Cerebellar nuclear complex (tissue), 1 donor: Measurements from ENCODE around the gene IFNGR1.
"Not testable (repeated sequence)": the region's sequence is repeated elsewhere in the genome, so short reads cannot be mapped to it uniquely, and the experiment has no call there.

Experiments
- DNase-seq, 2 experiments: peaks; one replicate each; lab custom pipeline; 2025; lab: John Stamatoyannopoulos, UW

Gene IFNGR1

DNA sequence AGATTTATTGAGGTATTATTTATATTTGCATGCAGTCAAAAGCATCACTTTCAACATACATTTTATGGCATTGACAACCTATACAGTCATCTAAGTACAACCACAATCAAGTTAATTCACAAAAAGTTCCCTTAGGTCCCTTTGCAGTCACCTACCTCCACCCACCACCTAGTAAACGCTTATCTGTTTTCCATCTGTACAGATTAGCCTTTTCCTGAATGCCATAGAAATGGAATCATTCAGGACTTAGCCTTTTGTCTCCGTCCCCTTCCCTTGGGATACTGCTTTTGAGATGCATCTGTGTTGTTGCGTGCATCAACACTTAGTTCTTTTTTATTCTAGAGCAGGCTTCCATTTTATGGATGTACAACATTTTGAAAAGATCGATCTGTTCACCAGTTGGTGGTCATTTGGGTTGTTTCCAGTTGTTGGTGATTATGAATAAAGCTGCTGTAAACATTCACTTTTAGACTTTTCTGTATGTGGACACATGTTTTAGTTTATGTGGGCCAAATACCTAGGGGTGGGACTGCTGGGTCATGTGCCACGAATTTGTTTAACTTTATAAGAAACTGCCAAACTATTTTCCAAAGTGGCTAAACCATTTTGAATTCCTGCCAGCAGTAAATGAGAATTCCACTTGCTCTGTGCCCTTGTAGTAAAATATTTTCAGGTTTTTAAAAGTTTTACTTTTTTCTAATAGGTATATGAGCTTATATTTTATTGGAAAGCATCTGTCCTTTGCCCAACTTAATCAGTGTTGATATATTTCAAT, 17.6 kb upstream of the IFNGR1 start:
- no peak for DNase-seq

DNA sequence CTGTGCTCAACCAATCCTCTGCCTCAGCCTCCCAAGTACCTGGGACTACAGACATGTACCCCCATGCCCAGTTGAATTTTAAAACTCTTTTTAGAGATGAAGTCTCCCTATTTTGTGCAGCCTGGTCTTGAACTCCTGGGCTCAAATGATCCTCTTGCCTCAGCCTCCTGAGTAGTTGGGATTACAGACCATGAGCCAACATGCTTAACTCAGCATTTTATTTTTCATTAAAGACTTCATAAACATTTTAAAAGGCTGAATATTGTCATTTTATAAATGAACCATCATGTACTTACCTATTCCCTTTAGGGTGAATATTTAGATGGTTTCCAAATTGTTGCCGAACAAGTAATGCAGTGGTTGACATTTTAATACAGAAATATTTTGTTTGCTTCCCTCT, 16.5 kb upstream of the IFNGR1 start:
- DNase-seq, result no peak

DNA sequence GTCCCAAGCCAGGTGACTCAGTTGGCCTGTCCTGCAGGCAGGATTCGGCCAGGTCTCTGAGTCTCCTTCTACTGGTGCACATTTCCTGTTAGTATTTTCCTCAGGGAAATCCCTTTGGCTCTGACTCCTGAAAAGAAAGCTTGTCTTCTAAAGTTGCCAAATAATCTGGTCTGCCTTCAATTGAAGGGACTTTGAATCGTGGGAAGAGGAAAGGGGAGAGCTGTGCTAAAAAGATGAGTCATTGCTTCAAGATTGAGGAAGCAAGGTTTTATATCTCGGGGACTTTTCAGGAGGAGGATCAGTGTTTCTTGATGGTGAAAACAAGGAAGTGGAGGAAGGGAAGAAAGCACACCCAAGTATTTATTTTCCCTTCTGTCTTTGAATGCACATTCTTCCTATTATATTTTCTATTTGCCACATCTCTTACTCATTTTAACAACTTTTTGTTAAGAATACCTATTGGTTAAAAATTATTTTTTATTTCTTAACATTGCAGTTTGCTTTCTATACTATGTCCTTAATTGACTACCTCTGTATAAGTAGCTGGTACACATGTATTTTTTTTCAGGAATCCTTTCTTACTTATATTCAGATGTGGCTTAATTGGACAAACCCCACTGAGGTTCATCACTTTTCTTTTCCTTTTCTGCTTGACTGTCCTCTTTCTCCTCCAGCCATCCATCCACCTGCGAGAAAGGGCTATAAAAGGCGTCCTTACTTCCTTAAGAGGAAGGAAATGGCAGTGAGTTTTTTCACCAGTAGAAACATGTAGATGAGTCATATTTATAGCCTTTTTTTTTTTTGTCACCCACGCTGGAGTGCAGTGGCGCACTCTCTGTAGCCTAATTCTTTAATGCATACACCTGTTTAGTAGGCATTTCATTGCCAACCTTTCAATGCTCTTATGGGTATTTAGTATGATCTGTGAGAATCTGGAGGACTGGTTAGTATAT, 15.0 kb upstream of the IFNGR1 start:
- DNase-seq, result no peak

DNA sequence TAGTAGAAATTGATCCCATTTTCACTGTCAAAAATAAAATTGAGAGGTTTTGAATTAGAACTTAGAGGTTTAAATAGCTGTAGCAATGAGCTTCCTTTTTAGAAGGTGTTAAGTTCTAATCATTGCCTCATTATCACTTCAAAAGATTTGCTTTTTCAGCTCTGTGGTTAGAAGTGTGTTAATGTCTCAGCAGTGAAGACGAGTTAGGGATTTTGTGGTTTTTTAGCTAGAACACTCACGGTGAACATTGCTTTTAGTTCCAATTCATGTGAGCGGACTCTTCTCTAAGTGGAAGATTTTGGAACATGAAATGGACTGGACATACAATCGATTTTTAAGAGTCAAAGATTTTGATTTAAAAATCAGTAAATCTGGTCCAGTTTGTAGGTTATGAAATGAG, 12.7 kb upstream of the IFNGR1 start:
- no peak for DNase-seq

DNA sequence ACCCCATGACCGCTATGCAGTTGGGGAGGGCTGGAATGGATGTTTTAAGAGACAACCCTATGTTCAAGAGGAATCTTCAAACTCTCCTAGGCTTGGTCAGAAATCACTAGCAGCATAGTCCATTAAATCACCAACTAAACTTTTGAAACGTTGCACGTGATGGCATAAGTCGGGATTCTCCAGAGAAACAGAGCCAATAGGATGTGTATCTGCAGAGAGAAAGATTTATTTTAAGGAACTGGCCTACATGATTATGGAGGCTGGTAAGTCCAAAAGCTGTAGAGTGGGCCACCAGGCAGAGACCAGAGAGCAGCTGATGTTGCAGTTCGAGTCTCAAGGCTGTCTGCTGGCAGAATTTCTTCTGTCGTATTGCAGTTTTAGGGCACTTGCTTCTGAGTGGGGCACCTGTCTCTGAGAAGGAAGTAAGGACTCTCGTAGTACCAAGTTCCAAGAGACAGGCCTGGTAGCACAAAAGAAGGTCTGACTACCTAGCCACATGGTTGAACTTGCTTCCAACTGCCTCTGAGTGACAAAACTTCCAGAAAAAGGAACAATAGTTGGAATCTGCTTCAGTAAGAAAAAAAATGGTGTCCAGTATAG, 11.9 kb upstream of the IFNGR1 start:
- no peak for DNase-seq

DNA sequence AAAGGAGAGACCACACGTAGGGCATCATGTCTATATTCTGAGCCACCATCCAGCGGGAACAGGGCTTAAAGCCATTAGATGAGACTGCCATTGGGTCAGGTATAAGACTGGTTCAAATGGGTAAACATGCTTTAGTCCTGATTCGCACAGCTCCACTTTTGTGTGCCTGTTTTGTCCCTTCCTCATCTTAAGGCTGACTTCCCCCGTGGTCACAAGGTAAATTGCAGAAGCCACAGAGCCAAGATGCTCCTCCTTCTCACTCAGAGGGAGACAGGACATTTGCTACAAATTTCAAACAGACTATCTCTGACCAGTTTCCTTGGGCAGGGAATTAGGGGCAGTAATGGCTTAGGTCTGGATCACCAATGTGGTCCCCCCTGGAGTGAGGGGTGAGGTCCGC, 11.4 kb upstream of the IFNGR1 start:
- DNase-seq, result no peak

DNA sequence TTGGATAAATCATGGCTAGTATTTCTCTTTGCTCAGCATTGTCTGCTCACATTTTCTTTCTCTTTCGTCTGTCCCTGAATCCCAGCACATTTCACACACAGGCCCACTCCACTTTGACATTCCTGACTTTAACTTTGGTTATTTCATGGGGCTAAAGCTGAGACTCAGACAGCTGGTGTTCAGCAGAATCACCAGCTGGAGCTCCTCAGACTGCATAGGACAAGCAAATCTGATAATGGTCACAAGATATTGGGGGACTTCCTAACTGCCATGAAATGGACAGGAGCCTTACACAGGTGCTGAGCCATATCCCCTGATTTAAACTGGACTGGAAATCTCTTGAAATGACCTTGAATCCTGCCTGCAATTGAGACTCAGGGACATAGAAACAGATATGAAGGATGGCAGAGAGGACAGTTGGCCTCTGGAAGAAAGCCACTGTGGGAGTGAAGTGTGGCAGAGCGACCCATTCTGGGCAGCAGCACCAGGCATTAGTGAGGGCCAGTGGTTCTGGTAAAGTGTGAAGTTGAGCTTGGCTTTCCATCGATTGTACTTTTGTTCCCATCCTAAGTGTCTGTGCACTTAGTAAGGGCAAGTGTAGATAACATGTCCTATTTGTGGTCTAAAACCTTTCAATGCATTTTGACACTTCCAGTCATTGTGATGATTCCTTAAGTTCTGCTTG, 10.0 kb upstream of the IFNGR1 start:
- no peak for DNase-seq

DNA sequence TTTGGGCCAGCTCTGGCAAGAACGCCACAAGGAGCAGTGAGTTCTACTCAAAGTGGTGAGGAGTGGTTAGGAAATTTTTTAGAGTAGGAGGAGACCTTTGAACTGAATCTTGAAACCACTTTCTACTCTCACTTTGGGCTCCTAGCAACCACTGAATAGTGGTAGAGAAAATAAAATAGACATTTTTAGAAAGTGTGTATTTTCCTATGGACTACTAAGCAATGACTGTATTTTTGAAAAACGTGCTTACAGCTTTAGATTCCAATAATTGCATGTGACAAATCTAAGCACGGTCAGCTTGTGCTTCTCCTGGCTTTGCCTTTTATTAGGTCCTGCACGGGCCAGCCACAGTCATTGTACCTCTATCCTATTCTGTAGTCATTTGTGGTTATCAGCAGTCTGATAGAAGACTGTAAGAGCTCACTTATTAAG, 8.7 kb upstream of the IFNGR1 start:
- no peak for DNase-seq

DNA sequence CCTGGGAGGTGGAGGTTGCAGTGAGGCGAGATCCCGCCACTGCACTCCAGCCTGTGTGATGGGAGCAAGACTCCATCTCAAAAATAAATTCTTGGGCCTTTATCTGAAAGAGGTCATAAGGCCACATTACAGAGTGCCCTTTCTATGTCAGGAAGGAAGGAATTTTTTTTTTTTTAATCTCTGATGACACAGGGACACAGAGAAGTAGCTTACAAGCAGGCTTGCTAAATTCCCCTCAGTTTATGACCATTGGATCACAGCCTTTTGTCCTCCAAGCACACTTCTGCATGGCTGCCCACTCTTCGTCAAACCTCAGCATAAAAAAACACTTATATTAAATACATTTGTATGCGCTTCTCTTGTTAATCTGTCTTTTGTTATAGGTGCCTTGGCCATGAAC, 7.5 kb upstream of the IFNGR1 start:
- DNase-seq, result no peak

DNA sequence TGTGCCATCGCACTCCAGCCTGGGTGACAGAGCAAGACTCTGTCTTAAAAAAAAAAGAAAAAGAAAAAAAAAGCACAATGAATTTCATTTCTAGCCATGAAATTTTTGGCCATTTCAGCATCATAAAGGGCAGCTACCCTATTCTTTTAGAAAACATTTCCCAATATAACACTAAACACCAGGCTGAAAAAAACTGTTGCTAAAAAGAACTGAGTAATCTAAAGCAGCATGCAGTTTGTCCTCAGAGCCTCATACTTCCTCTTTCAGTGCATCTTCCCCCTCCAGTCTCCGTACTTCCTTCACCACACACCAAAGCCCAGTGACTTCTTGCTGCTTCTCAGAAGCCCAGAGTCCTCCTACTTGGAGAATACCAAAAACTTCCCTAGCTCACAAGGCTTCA, 5.6 kb upstream of the IFNGR1 start:
- no peak for DNase-seq

DNA sequence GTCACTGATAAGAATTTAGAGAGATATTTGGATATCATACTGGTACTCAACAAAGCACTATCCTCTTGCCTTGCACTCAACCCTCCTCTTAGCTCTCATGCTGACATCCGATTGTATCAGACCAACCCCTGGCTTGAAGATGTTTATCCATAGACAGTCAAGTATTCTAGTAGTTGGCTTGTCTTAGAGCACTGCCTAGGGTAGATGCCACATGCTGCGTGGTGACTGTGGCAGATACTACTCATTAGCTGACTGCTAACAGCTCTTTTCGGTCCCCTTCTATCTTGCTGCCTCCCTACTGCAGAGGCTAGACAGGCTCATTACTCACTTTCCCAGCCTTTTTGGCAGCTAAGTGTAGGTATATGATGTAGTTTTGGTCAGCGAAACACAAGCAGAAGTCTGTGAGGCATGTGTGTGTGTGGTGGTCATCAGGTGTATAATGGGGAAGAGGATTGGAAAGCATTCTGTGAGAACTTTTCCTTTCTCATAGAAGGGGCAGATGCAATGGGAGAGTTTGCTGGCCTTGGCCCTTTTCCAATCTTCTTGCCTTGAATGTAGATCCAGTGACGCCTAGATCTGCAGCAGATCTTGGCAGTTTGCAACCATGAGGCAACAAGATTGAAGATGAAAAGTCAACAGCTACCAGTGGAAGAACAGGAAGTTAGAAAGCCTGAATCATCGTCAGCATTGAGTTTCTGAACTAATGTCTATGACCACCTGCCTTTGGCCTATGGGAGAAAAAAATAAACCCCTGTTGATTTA, 4.4 kb upstream of the IFNGR1 start:
- no peak for DNase-seq

DNA sequence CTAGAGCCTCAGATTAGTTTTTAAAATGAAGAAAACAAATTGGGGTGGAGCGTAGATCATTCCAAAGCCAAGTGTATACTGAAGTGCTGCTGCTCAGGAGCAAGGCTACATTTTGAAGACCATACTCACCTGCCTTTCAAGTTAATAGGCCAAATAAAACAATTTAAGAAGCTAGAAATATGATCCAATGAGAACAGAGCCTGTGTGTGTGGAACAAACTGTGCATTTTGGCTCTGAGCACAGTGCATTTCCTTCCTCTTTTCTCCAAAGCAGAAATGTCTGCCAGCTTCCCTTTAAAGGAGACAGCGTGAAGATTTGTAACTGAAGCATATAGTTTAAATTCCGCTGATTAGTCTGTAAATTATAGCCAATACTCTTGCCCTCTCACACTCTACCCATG, 3.2 kb upstream of the IFNGR1 start:
- DNase-seq, result no peak

DNA sequence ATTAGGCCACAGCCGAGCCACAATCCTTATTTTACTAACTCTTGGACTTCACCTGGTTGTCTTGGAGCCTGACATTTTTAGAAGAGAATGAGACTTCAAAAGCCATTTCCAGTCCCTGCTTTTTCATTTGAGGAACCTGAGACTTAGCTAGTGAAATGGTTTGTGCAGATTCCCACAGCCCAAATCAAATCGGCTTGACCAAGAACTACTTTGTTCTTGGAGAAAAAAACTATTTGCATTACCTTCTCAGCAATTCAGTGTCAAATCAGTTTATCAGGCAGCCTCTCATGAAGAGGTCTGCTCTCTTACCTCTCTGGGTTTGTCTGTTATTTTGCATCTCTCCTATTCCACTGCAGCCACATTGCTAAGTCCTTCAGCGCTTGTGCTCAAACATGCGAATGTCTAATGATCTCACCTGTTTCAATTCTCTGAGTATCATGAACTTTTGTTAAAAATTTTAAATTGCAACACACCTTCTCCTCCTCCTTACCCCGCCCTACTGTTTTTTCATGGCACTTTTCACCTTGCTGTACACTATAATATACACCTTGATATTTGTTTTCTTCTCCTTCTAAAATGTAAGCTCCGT, 573 bp upstream of the IFNGR1 start:
- DNase-seq, result no peak

DNA sequence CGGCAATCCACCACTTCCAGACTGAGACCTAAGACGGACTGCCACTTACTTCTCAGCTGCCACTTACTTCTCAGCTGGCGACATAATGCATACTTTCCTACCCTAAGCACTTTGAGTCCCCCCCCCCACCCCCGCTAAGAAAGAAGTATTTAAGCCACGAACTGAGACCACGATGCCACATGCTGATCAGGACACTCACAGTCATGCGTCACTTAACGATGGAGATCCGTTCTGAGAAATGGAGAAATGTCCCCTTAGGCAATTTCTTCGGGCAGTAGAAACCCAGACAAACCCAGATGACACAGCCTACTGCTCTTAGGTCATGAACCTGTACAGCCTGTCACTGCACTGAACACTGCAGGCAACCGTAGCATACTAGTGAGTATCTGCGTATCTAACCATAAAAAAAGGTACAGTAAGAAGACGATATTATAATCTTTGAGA, 690 bp downstream of the IFNGR1 start:
- no peak for DNase-seq

DNA sequence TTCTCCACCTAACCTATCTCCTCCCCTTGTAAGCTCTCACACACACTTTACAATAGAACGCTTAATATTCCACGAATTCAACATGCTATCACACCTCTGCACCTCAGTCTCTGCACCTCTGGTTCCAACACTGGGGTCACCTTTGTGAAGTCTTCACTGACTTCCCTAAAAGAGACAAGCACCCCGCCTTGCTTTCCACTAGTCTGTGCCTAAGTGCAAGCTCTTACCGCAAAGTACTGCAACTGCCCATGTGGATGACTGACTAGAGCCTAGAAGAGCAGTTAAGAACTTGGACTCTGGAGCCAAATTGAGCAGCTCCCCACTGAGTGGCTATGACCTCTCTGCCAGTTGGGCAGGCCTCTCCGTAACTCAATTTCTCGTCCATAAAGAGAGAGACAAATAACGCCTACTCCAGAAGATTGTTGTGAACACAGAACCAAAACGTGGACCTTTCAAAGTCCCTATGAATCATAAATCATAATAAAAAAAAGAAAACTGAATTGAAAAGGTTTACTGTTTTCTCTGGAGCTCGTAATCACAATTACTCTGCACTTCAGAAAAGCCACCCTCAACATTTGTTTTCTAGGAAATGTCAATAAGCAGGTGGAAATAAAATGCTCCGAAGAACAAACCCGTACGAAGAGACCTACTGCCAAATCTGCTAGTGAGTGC, 1.2 kb downstream of the IFNGR1 start:
- DNase-seq, result no peak

DNA sequence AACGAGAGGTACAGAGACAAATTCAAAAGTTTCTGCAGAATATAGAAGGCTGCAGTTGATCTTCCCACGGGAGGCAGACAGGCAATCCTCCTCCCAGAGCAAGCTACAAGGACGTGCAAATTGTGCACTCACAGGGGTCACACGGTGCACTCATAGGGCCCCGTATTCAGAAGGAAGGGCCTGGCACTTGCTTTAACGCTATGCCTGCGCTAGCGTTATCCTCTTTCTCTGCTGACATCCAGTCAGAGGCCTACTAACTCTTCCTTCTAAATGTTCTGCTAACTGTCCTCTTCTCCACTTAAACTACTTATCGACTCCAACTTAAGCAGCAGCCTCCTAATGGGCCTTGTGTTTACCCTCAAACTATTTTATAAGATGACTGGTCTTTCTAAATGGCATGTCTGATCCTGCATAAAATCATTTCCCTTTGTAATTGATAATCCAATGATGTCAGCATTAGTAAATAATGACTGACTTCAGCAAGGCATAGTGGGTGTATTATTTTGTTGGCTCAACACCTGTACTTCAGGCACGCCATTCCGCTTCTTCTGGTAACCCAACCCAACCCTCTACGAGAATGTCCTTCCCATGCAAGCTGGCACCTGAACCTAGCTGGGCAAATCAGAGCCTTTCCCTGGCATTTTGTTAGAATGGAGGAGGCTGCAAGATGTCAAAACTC, 2.2 kb downstream of the IFNGR1 start:
- DNase-seq, result no peak

DNA sequence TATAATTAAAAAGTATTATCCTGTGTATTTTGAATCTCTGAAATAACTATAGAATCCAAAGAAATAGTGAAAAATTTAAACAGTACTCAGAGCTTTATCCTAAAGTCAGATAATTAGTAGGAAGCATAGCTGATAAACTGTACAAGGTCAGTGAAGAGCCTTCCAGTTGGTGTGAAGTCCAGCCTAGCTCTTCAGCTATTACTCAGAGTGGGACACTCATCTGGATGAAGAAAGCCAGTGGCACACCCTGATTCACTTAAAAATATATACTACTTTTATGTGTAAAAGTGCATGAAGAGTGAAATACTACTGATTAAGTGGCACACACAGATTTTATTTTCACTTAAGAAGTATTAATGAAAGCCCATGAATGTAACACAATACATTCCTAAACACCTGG, 3.1 kb downstream of the IFNGR1 start:
- no peak for DNase-seq

DNA sequence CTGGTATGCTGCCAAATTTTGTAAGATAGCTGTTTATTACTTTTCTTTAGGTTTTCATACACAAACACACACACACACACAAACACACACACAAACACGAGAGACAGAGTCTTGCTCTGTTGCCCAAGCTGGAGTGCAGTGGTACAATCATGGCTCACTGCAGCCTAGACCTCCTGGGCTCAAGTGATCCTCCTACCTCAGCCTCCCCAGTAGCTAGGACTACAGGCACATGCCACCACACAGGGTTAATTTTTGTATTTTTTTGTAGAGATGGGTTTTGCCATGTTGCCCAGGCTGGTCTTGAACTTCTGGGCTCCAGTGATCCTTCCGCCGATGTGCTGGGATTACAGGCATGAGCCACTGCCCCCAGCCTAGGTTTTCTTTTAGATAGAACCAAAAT, 3.6 kb downstream of the IFNGR1 start:
- DNase-seq, result not testable (repeated sequence)

DNA sequence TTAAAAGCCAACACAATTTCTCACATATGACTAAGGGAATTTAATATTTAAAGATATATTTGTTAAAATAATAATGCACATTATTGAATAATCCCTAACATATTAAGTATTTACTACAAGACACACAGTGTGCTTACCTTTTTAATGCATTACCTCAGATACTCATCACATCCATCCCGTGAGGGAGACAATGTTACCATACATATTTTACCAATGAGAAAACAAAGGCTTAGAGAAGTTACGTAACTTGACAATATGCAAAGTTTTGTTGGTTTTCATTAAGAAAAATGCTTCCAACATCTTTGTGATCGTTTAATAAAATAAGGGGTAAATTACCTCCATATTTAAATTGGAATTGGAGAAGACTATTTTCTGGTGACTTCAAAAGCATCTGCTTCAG, 4.3 kb downstream of the IFNGR1 start:
- no peak for DNase-seq

DNA sequence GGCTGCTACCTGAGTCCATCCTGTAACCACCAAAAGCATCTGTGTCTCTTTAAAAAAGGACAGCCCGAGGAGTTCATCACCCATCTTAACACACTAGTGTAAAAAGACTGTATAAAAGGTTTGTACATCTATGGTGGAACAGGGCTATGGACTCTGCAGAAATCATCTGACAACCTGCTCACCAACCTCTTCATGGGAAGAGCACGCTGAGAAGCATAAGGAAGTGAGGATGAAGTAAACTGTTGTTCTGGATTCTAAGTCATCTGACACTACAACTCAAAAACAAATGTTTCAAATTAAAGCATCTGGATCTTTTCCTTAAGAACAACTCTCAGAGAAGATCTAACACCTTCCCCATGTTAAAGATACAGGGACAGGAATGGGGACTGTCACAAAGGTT, 5.4 kb downstream of the IFNGR1 start:
- no peak for DNase-seq
